GM12875 (cell line): Measurements from ENCODE around the gene RAX.

Experiments
- H3K4me3 ChIP-seq: one replicate; pipeline ENCODE4 v1.5.1; 2011; ENCODE audit warnings: low read depth, low read length, control low read depth
- CTCF ChIP-seq: IDR thresholded peaks from 2 replicates; pipeline ENCODE4 v1.5.1; 2011; ENCODE audit warnings: low read depth, mild to moderate bottlenecking, control low read depth, inconsistent platforms, low read length, moderate library complexity, borderline replicate concordance; ENCODE audit not compliant: insufficient read depth

Gene RAX

GRCh38 chr18:59218018-59218417 is 55.2 kb downstream of the RAX start:
- TF ChIP-seq CTCF: no peak
- no peak overlapping the region for H3K4me3 ChIP-seq
